C4-2B (cell line): ENCODE results near the gene PIGN.

Source experiments
- ZFX ChIP-seq: fragments of 450-650 bp; IDR thresholded peaks from 2 replicates; pipeline ENCODE4 v1.6.1; 2017
- TF ChIP-seq, protein P1 (sequence below): fragments of 450-650 bp; conservative IDR thresholded peaks from 2 replicates; pipeline ENCODE4 v1.5.1; 2017; ENCODE audit warnings: mild to moderate bottlenecking

DNA sequence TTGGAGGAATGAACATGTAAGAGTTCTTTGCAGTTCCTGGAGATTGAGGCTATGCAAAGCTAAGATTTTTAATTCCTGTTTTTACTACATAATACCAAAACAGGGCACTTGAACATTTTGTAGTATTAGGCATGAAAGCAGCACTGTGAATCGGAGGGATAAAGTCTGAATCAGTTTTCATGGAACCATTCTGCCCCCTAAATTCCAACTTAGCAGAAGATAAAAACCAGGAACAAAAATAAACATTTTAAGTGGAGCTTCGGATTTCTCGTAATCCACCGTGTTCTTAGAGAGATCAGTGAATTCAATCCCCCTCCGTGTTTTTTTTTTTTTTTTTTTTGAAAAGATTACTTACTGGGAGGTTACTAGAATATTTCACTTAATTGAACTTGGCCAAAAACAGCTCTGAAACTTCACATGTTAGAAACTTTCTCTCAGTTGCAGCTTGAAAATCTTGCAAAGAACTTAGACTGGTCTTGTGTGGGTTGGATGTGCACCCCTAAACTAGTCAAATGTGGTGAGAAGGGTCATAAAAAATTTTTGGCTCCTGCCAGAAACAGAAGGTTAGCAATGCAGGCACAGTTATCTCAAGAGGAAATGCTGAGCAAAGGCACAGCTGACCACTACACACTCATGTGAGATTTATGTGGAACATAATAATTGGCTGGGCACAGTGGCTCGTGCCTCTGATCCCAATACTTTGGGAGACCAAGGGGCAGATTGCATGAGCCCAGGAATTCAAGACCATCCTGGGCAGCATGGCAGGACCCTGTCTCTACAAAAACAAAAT is 148.7 kb downstream of the PIGN start:
- TF ChIP-seq, protein P1, sequence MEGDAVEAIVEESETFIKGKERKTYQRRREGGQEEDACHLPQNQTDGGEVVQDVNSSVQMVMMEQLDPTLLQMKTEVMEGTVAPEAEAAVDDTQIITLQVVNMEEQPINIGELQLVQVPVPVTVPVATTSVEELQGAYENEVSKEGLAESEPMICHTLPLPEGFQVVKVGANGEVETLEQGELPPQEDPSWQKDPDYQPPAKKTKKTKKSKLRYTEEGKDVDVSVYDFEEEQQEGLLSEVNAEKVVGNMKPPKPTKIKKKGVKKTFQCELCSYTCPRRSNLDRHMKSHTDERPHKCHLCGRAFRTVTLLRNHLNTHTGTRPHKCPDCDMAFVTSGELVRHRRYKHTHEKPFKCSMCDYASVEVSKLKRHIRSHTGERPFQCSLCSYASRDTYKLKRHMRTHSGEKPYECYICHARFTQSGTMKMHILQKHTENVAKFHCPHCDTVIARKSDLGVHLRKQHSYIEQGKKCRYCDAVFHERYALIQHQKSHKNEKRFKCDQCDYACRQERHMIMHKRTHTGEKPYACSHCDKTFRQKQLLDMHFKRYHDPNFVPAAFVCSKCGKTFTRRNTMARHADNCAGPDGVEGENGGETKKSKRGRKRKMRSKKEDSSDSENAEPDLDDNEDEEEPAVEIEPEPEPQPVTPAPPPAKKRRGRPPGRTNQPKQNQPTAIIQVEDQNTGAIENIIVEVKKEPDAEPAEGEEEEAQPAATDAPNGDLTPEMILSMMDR, result no peak
- TF ChIP-seq ZFX, result no peak
